ENCODE data around the gene COX6B1. TPM values are rescaled to one million over a fixed set of nuclear protein-coding genes. Genes with fewer than 3 reads are reported as not detected.

The COX6B1 gene
- total RNA-seq, 1 donor from 2014 or later, result 448 TPM

DNA sequence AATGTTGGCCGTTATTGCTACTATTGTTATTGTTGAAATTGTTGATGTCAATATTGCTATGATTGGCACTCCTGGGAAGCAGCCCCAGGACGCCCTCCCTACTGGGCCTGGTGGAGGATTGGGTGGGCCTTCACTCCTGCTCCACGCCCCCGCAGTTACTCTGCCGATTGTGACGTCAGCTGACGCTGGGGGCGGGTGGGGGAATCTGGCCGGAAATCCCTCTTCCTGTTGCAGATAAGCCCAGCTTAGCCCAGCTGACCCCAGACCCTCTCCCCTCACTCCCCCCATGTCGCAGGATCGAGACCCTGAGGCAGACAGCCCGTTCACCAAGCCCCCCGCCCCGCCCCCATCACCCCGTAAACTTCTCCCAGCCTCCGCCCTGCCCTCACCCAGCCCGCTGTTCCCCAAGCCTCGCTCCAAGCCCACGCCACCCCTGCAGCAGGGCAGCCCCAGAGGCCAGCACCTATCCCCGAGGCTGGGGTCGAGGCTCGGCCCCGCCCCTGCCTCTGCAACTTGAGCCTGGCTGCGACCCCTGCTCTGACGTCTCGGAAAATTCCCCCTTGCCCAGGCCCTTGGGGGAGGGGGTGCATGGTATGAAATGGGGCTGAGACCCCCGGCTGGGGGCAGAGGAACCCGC lies 6.5 kb upstream of the COX6B1 start, which contains the start of gene ETV2:
Gene ETV2 (plus strand): TSS at position 231 of the 637 bp plus-strand sequence. CDS start 716 bp downstream, outside the sequence.
- H3K4me1 Mint-ChIP-seq (ENCODE audit: low read depth, unreplicated experiment), result peaks cover 7% of the 10 kb centered on the region
- H3K27ac Mint-ChIP-seq (ENCODE audit: unreplicated experiment), result no peak within 1 kb of the TSS
- H3K9me3 Mint-ChIP-seq (ENCODE audit: unreplicated experiment), result peaks cover 2% of the 10 kb centered on the region
- TF ChIP-seq, protein P1, sequence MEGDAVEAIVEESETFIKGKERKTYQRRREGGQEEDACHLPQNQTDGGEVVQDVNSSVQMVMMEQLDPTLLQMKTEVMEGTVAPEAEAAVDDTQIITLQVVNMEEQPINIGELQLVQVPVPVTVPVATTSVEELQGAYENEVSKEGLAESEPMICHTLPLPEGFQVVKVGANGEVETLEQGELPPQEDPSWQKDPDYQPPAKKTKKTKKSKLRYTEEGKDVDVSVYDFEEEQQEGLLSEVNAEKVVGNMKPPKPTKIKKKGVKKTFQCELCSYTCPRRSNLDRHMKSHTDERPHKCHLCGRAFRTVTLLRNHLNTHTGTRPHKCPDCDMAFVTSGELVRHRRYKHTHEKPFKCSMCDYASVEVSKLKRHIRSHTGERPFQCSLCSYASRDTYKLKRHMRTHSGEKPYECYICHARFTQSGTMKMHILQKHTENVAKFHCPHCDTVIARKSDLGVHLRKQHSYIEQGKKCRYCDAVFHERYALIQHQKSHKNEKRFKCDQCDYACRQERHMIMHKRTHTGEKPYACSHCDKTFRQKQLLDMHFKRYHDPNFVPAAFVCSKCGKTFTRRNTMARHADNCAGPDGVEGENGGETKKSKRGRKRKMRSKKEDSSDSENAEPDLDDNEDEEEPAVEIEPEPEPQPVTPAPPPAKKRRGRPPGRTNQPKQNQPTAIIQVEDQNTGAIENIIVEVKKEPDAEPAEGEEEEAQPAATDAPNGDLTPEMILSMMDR (IDR thresholded peaks at IDR 0.05; ENCODE audit: partially characterized antibody, unreplicated experiment), result no peak
- no peak for DNase-seq
- peaks cover 6% of the 10 kb centered on the region for H3K27me3 Mint-ChIP-seq (ENCODE audit: unreplicated experiment)
- H3K4me3 Mint-ChIP-seq (ENCODE audit: unreplicated experiment), result no peak within 1 kb of the TSS
- no peaks in the 10 kb centered on the region for H3K36me3 Mint-ChIP-seq (ENCODE audit: unreplicated experiment)

DNA sequence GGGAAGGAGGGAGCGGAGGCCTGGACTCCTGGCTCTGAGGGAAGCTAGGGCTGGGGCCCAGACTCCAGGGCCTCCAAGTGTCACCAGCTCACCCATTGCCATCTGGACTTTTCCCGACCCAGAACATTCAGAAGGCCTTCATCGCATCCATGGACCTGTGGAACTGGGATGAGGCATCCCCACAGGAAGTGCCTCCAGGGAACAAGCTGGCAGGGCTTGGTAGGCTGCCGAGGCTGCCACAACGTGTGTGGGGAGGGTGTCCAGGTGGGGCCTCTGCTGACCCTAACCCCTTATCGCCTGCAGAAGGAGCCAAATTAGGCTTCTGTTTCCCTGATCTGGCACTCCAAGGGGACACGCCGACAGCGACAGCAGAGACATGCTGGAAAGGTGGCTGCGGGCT lies 5.8 kb upstream of the COX6B1 start:
- H3K9me3 Mint-ChIP-seq (ENCODE audit: unreplicated experiment), result peaks cover 2% of the 10 kb centered on the region
- peaks cover 6% of the 10 kb centered on the region for H3K27me3 Mint-ChIP-seq (ENCODE audit: unreplicated experiment)
- TF ChIP-seq, protein P1 (IDR thresholded peaks at IDR 0.05; ENCODE audit: partially characterized antibody, unreplicated experiment), result no peak
- H3K4me1 Mint-ChIP-seq (ENCODE audit: low read depth, unreplicated experiment), result peaks cover 7% of the 10 kb centered on the region
- no peak for DNase-seq
- H3K4me3 Mint-ChIP-seq (ENCODE audit: unreplicated experiment), result no peak overlapping the region
- H3K36me3 Mint-ChIP-seq (ENCODE audit: unreplicated experiment), result no peaks in the 10 kb centered on the region
- H3K27ac Mint-ChIP-seq (ENCODE audit: unreplicated experiment), result no peak overlapping the region

DNA sequence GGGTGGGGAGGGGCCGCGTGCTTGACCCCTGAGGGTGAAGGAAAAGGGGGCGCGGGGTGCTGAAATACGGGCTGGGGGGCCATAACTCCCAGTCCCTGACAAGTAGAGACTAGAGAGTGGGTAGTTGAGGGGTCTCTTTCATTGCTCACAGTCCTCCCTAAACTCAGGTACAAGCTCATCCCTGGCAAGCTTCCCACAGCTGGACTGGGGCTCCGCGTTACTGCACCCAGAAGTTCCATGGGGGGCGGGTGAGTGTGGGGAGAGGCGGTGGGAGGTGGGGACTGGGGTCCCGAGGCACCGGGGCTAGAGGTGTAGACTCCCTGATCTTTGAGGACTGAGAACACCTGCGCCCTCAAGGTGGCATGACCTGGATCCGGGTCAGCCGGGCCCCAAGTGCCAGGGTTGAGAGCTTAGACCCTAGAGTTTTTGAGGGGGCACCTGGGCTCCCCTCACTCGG lies 5.3 kb upstream of the COX6B1 start:
- Mint-ChIP-seq H3K4me3 (ENCODE audit: unreplicated experiment) (peak overlapping the region; percentile 5), H3K27ac (ENCODE audit: unreplicated experiment) (no peak overlapping the region), H3K4me1 (ENCODE audit: low read depth, unreplicated experiment) (peaks cover 7% of the 10 kb centered on the region), H3K27me3 (ENCODE audit: unreplicated experiment) (peaks cover 6% of the 10 kb centered on the region), H3K9me3 (ENCODE audit: unreplicated experiment) (peaks cover 2% of the 10 kb centered on the region), H3K36me3 (ENCODE audit: unreplicated experiment) (no peaks in the 10 kb centered on the region)
- DNase-seq, result no peak
- TF ChIP-seq, protein P1 (IDR thresholded peaks at IDR 0.05; ENCODE audit: partially characterized antibody, unreplicated experiment), result no peak

DNA sequence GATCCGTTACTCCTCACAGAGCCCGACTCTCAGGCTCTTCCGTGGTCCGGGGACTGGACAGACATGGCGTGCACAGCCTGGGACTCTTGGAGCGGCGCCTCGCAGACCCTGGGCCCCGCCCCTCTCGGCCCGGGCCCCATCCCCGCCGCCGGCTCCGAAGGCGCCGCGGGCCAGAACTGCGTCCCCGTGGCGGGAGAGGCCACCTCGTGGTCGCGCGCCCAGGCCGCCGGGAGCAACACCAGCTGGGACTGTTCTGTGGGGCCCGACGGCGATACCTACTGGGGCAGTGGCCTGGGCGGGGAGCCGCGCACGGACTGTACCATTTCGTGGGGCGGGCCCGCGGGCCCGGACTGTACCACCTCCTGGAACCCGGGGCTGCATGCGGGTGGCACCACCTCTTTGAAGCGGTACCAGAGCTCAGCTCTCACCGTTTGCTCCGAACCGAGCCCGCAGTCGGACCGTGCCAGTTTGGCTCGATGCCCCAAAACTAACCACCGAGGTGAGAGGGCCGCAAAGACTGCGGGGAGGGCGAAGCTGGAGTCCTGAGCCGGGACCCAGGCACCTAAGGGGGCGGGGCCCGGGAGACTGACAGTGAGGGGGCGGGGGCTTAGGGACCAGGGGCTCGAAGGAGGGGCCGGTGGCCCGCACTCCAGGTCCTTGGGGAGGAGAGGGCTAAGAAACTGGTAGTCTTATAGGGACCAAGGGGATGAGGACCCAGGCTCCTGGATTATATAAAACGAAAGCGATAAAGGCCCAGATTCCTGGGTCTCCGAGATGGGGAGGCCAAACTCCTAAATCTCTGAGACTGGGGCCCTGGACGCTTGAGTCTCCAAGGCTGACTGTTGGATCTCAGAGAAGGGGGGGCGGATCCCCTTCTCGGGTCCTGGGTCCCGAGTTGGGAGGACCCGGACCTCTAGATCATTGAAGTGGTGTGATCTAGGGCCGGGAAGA lies 4.6 kb upstream of the COX6B1 start:
- Mint-ChIP-seq H3K9me3 (ENCODE audit: unreplicated experiment) (peaks cover 2% of the 10 kb centered on the region), H3K27me3 (ENCODE audit: unreplicated experiment) (peaks cover 8% of the 10 kb centered on the region), H3K36me3 (ENCODE audit: unreplicated experiment) (no peaks in the 10 kb centered on the region), H3K4me3 (ENCODE audit: unreplicated experiment) (peak overlapping the region; percentile 88), H3K4me1 (ENCODE audit: low read depth, unreplicated experiment) (peaks cover 7% of the 10 kb centered on the region), H3K27ac (ENCODE audit: unreplicated experiment) (no peak overlapping the region)
- peak; percentile 76 for DNase-seq
- TF ChIP-seq, protein P1 (IDR thresholded peaks at IDR 0.05; ENCODE audit: partially characterized antibody, unreplicated experiment), result no peak
